ENCODE data around the gene ABCA6. TPM values are rescaled to one million over a fixed set of nuclear protein-coding genes. Genes with fewer than 3 reads are reported as not detected.

Gene ABCA6
- total RNA-seq, 2 donors from 2014 or later, result not detected

DNA sequence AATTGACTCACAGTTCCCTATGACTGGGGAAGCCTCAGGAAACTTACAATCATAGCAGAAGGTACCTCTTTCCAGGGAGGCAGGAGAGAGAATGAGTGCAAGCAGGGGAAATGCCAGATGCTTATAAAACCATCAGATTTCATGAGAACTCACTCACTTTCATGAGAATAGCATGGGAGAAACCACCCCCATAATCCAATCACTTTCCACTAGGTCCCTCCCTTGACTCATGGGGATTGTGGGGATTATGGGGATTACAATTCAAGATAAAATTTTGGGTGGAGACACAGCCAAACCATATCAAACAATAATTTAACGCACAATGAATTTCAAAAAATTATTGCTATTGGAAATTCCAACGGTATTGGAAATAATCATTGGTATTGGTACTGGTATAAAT is 96.0 kb downstream of the ABCA6 start:
- Mint-ChIP-seq H3K27me3 (ENCODE audit: insufficient read depth) (no peaks in the 10 kb centered on the region), H3K4me3 (no peak overlapping the region)

DNA sequence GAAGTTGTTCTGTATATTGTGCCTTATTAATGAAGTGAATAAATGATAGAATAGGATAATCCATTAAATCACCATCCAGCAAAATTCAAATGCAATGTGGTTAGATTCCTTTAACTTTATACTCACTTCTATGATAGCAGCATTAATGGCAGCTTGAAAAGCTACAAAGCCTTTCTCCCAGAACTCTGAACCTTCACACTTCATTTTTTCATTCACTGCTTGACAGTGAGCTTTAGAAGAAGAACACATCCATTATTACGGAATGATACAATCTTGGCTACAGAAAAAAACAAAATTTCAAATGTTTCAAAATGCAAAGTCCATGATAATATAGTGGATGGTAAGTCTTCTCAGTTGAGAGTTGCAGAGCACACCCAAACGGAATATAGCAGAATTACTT is 97.3 kb downstream of the ABCA6 start:
- no peak overlapping the region for H3K9ac ChIP-seq (ENCODE audit: extremely low read depth, low read length, poor library complexity, severe bottlenecking)
- Mint-ChIP-seq H3K4me3 (no peak overlapping the region), H3K4me1 (peaks cover 15% of the 10 kb centered on the region), H3K36me3 (ENCODE audit: low read depth) (no peaks in the 10 kb centered on the region), H3K27me3 (ENCODE audit: insufficient read depth) (peaks cover 5% of the 10 kb centered on the region), H3K9me3 (peaks cover 8% of the 10 kb centered on the region), H3K27ac (no peak overlapping the region)
- H3K9me3 ChIP-seq (ENCODE audit: control insufficient read depth, low read length), result no peaks in the 10 kb centered on the region
- TF ChIP-seq, protein P1, sequence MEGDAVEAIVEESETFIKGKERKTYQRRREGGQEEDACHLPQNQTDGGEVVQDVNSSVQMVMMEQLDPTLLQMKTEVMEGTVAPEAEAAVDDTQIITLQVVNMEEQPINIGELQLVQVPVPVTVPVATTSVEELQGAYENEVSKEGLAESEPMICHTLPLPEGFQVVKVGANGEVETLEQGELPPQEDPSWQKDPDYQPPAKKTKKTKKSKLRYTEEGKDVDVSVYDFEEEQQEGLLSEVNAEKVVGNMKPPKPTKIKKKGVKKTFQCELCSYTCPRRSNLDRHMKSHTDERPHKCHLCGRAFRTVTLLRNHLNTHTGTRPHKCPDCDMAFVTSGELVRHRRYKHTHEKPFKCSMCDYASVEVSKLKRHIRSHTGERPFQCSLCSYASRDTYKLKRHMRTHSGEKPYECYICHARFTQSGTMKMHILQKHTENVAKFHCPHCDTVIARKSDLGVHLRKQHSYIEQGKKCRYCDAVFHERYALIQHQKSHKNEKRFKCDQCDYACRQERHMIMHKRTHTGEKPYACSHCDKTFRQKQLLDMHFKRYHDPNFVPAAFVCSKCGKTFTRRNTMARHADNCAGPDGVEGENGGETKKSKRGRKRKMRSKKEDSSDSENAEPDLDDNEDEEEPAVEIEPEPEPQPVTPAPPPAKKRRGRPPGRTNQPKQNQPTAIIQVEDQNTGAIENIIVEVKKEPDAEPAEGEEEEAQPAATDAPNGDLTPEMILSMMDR (conservative IDR thresholded peaks at IDR 0.05), result no peak
- H3K4me3 ChIP-seq (ENCODE audit: low read length), result no peak overlapping the region
- DNase-seq, result no peak
- no peaks in the 10 kb centered on the region for H3K36me3 ChIP-seq (ENCODE audit: control insufficient read depth, insufficient read depth, low read length)
- H3K4me1 ChIP-seq (ENCODE audit: control insufficient read depth, insufficient read depth, low read length), result peaks cover 10% of the 10 kb centered on the region
- H3K27ac ChIP-seq (ENCODE audit: low read depth, low read length), result no peak overlapping the region
- 100% methylated on average over 1 of the region's 2 CpGs; no CpG with 5 or more reads in 1 of the 2 experiments for WGBS, 2 experiments (ENCODE audit: insufficient coverage in 1 of 2, insufficient read length in 1 of 2)
- no peaks in the 10 kb centered on the region for H3K27me3 ChIP-seq (ENCODE audit: control insufficient read depth, insufficient read depth, low read length, poor library complexity, severe bottlenecking)

More for the DNA sequence above, 96.0 kb downstream of the ABCA6 start:
- WGBS, 2 experiments (ENCODE audit: insufficient coverage in 1 of 2, insufficient read length in 1 of 2), result no CpG with 5 or more reads among the region's 2 CpGs
- Histone ChIP-seq H3K9ac (ENCODE audit: extremely low read depth, low read length, poor library complexity, severe bottlenecking) (no peak overlapping the region), H3K36me3 (ENCODE audit: control insufficient read depth, insufficient read depth, low read length) (no peaks in the 10 kb centered on the region), H3K27ac (ENCODE audit: low read depth, low read length) (no peak overlapping the region), H3K27me3 (ENCODE audit: control insufficient read depth, insufficient read depth, low read length, poor library complexity, severe bottlenecking) (no peaks in the 10 kb centered on the region), H3K4me1 (ENCODE audit: control insufficient read depth, insufficient read depth, low read length) (peaks cover 10% of the 10 kb centered on the region), H3K4me3 (ENCODE audit: low read length) (no peak overlapping the region), H3K9me3 (ENCODE audit: control insufficient read depth, low read length) (no peaks in the 10 kb centered on the region)
- DNase-seq, result no peak
- no peaks in the 10 kb centered on the region for H3K36me3 Mint-ChIP-seq (ENCODE audit: low read depth)
- peaks cover 15% of the 10 kb centered on the region for H3K4me1 Mint-ChIP-seq
- H3K27ac Mint-ChIP-seq, result no peak overlapping the region
- TF ChIP-seq, protein P1 (conservative IDR thresholded peaks at IDR 0.05), result no peak
- H3K9me3 Mint-ChIP-seq, result peaks cover 8% of the 10 kb centered on the region

DNA sequence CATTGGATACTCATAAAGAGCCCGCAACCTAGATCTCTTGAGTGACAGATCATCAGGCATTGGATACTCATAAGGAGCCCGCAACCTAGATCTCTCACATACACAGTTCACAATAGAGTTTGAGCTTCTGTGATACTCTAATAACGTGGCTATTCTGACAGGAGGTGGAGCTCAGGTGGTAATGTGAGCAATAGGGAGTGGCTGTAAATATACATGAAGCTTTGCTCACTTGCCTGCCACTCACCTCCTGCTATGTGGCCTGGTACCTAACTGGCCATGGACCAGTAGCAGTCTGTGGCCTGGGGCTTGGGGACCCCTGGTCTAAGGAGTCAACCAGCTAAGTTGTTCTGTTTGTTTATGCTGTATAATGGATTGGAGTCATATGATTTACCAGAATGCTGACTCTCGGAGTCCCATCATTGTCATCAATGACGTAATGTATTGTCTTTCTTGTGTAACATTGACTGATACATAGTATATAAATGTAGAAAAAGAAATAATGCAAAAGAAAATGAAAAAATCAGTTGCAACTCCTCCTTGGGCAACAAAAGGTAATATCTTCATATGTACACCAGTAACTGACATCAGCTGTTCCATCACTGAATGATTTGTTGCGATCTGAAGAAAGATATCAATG is 98.5 kb downstream of the ABCA6 start:
- H3K27ac Mint-ChIP-seq, result no peak overlapping the region
- Histone ChIP-seq H3K27me3 (ENCODE audit: control insufficient read depth, insufficient read depth, low read length, poor library complexity, severe bottlenecking) (no peaks in the 10 kb centered on the region), H3K27ac (ENCODE audit: low read depth, low read length) (no peak overlapping the region), H3K4me3 (ENCODE audit: low read length) (no peak overlapping the region), H3K4me1 (ENCODE audit: control insufficient read depth, insufficient read depth, low read length) (peaks cover 10% of the 10 kb centered on the region), H3K36me3 (ENCODE audit: control insufficient read depth, insufficient read depth, low read length) (no peaks in the 10 kb centered on the region), H3K9me3 (ENCODE audit: control insufficient read depth, low read length) (no peaks in the 10 kb centered on the region), H3K9ac (ENCODE audit: extremely low read depth, low read length, poor library complexity, severe bottlenecking) (no peak overlapping the region)
- DNase-seq, result no peak
- H3K9me3 Mint-ChIP-seq, result peaks cover 6% of the 10 kb centered on the region
- TF ChIP-seq, protein P1 (conservative IDR thresholded peaks at IDR 0.05), result no peak
- 87 to 100% methylated on average over 1 to 6 of the region's 6 CpGs for WGBS, 2 experiments (ENCODE audit: insufficient coverage in 1 of 2, insufficient read length in 1 of 2)
- H3K4me1 Mint-ChIP-seq, result peaks cover 15% of the 10 kb centered on the region
- peaks cover 11% of the 10 kb centered on the region for H3K27me3 Mint-ChIP-seq (ENCODE audit: insufficient read depth)
- no peak overlapping the region for H3K4me3 Mint-ChIP-seq
- H3K36me3 Mint-ChIP-seq (ENCODE audit: low read depth), result no peaks in the 10 kb centered on the region
